OCI-LY1 (cell line): ENCODE measurements around the gene TMEM132C.

Source experiments
- EZH2 ChIP-seq: fragments of 200-600 bp; sonication (generic), shearing (Covaris generic); IDR thresholded peaks from 2 replicates; pipeline ENCODE4 v1.8.0; 2017; ENCODE audit warnings: borderline replicate concordance, mixed run types, mild to moderate bottlenecking, antibody characterized with exemption, low read length, moderate library complexity, mixed read lengths
- TF ChIP-seq, protein P1 (sequence below): fragments of 200-600 bp; sonication (generic), shearing (Covaris generic); IDR thresholded peaks from 2 replicates; pipeline ENCODE4 v1.5.1; 2017; ENCODE audit warnings: mild to moderate bottlenecking, antibody characterized with exemption, low read length, moderate library complexity, mixed read lengths

DNA sequence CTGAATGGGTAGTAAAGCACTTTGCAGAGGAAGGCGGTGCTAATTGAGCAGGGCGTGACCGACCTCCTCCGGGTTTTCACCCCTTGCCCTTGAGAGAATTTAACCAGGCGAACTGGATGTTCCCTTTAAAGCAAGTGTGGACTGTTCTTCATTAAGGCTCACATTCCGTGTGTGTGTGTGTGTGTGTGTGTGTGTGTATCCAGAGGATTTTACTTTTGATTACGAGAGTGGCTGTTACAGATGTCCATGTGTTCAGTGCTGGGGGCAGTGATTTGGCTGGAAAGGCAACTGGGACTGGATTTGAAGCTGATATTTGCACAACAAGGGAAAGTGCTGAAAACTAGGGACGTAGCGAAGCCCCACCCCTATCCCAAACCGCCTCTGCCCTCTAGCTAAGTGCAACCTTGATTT lies 2.2 kb downstream of the TMEM132C start:
- TF ChIP-seq, protein P1, sequence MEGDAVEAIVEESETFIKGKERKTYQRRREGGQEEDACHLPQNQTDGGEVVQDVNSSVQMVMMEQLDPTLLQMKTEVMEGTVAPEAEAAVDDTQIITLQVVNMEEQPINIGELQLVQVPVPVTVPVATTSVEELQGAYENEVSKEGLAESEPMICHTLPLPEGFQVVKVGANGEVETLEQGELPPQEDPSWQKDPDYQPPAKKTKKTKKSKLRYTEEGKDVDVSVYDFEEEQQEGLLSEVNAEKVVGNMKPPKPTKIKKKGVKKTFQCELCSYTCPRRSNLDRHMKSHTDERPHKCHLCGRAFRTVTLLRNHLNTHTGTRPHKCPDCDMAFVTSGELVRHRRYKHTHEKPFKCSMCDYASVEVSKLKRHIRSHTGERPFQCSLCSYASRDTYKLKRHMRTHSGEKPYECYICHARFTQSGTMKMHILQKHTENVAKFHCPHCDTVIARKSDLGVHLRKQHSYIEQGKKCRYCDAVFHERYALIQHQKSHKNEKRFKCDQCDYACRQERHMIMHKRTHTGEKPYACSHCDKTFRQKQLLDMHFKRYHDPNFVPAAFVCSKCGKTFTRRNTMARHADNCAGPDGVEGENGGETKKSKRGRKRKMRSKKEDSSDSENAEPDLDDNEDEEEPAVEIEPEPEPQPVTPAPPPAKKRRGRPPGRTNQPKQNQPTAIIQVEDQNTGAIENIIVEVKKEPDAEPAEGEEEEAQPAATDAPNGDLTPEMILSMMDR: no peak
- TF ChIP-seq EZH2: no peak
